ENCODE results near the gene NXPH4.
A peak's percentile ranks its signal among the peaks of the same experiment; 100 is the strongest.

The NXPH4 gene

GRCh38 chr12:57170927-57171326 is 45.7 kb upstream of the NXPH4 start:
- TF ChIP-seq CTCF (IDR thresholded peaks at IDR 0.05; ENCODE audit: control insufficient read depth, extremely low read depth, insufficient read depth), result no peak
- H3K4me3 ChIP-seq (ENCODE audit: low read depth, low read length), result no peak overlapping the region
- DNase-seq (ENCODE audit: low read depth), result no peak

GRCh38 chr12:57171668-57172067 is 44.9 kb upstream of the NXPH4 start:
- H3K4me3 ChIP-seq (ENCODE audit: low read depth, low read length), result no peak overlapping the region
- DNase-seq (ENCODE audit: low read depth), result no peak
- TF ChIP-seq CTCF (IDR thresholded peaks at IDR 0.05; ENCODE audit: control insufficient read depth, extremely low read depth, insufficient read depth), result no peak

- no peak overlapping the region for H3K4me3 ChIP-seq (ENCODE audit: low read depth, low read length)
- peak; percentile 51 for TF ChIP-seq CTCF (IDR thresholded peaks at IDR 0.05; ENCODE audit: control insufficient read depth, extremely low read depth, insufficient read depth)
- DNase-seq (ENCODE audit: low read depth), result no peak
These were observed 43.5 kb upstream of the NXPH4 start for GRCh38 chr12:57173089-57173488.

- no peak for TF ChIP-seq CTCF (IDR thresholded peaks at IDR 0.05; ENCODE audit: control insufficient read depth, extremely low read depth, insufficient read depth)
These were observed 42.9 kb upstream of the NXPH4 start for GRCh38 chr12:57173683-57174082.

GRCh38 chr12:57175428-57176138 is 41.0 kb upstream of the NXPH4 start:
- TF ChIP-seq CTCF (IDR thresholded peaks at IDR 0.05; ENCODE audit: control insufficient read depth, extremely low read depth, insufficient read depth), result peak; percentile 95
- peak; percentile 72 for DNase-seq (ENCODE audit: low read depth)
- no peak overlapping the region for H3K4me3 ChIP-seq (ENCODE audit: low read depth, low read length)

More at GRCh38 chr12:57173683-57174082, 42.9 kb upstream of the NXPH4 start:
- DNase-seq (ENCODE audit: low read depth), result no peak
- no peak overlapping the region for H3K4me3 ChIP-seq (ENCODE audit: low read depth, low read length)

- no peak for DNase-seq (ENCODE audit: low read depth)
- H3K4me3 ChIP-seq (ENCODE audit: low read depth, low read length), result no peak overlapping the region
- TF ChIP-seq CTCF (IDR thresholded peaks at IDR 0.05; ENCODE audit: control insufficient read depth, extremely low read depth, insufficient read depth), result no peak
These were observed 40.5 kb upstream of the NXPH4 start for GRCh38 chr12:57176139-57176477.

- no peak for DNase-seq (ENCODE audit: low read depth)
- no peak for TF ChIP-seq CTCF (IDR thresholded peaks at IDR 0.05; ENCODE audit: control insufficient read depth, extremely low read depth, insufficient read depth)
- H3K4me3 ChIP-seq (ENCODE audit: low read depth, low read length), result no peak overlapping the region
These were observed 39.7 kb upstream of the NXPH4 start for GRCh38 chr12:57176846-57177245.

All from LNCaP clone FGC (cell line).